HG02763 (cell line): Measurements from ENCODE around the gene SYNE1.
A peak's percentile ranks its signal among the peaks of the same experiment; 100 is the strongest.

Source experiments
- ATAC-seq: cut with Tn5 transposase; IDR thresholded peaks from one replicate; pipeline ENCODE4 v1.9.1; 2021; ENCODE audit warnings: mild to moderate bottlenecking, moderate library complexity; ENCODE audit not compliant: unreplicated experiment

The SYNE1 gene

DNA sequence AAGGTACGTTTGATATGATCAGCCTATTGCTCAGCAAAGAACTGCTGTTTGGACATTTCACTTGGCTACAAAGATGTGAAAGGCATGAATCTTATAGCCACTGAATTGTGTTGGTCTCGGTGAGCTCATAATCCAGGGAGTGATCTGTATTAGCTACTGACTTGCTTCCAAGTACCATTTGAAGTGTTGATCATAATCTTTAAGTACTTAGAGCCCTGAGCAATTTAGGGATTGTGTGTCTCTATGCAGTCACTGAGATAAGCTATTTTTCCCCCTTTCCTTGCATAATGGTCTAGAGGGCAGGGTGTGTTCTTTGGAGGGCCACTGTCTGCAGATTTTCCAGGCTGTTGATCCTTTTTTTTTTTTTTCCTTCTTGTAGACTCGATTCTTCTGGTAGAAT, 436.0 kb downstream of the SYNE1 start:
- ATAC-seq: no peak

DNA sequence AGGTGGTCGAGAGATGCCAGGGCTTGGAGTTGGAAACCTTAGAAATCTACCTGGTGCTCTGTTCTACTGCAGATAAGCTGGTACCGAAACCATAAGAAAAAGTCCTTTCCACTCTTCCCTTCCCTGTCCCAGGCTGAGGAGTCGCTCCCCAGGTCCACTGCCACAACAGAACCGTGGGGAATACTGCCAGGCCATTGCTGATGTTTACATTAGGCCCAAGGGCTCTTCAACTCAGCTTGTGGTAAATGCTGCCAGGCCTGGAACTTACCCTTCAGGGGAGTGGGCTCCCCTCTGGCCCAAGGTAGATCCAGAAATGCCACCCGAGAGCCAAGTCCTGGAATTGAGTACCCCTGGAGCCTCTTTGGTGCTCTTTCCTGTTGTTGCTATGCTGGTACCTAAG, 441.3 kb downstream of the SYNE1 start:
- no peak for ATAC-seq

DNA sequence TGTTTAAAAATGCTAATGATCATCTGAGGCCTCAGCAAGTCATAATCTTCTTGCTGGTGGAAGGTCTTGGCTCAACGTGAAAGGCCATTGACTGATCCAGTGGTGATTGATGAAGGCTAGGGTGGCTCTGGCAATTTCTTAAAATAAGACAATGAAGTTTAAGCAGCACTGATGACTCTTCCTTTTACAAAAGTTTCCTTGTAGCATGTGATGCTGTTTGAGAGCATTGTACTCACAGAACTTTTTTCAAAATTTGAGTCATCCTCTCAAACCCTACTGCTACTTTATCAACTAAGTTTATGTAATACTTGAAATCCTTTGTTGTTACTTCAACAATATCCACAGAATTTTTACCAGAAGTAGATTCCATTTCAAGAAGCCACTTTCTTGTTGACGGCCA, 447.4 kb downstream of the SYNE1 start:
- ATAC-seq: no peak

DNA sequence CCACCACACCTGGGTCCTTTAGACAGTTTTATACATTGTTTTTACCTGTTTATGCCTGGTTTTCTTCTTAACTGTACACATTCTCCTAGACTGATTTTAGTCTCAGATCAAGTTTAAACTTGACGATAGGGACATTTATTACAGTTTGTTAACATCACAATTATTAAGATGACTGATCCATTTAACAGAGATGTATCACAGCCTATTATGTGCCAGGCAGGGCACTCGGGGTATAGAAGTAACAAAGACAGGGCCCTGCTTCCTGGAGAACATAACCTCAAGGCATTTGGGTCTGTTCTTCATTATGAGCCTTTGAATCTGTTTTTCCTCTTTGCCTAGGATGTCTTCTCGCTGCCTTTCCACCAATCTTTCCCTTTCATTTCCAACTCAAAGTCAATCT, 449.2 kb downstream of the SYNE1 start:
- ATAC-seq: no peak

DNA sequence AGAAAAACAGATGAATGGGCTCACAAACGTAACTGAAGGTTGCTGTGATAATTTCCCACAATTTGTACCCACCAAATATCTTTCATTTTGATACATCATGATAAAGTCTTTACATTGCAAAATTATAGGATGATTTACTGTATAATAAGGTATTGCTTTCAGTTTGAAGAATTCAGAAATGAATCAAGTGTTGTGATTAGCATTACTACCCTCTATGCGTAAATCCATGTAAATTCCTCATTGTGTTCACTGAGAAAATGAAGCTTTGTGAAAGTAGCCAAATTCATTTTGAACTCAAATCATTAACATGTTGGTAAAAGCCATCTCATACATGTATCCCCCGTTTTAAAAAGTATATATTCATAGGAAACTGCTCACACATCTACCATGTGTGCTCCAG, 450.3 kb downstream of the SYNE1 start:
- no peak for ATAC-seq

DNA sequence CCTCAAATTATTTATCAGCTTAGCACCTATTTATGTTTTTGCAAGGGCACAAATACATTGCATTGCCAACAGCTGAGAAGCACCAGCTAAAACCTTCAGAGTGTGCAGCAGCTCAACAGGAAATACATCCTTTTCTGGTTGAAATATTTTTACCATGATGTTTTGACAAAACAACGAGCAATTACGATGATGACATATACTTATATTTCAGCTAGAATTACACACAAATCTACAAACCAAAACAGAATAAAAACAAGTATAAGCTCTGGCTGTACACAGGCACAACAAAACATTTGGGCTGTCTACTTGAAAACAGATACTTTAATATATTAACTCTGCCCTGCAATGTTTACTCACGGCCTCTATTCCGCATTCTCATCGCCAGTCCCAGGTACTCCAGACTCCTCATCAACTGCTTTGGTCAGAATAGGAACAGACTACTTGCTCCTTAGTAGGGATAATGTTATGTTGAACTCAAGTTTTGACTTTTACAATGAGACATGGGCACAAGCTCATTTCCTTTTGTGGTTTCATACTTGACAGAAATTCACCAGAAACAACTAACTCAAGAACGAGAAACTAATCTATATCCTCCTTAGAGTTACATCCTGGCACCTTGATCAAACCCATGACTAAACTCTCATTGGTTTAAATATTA, 452.1 kb downstream of the SYNE1 start:
- peak; percentile 65 for ATAC-seq

DNA sequence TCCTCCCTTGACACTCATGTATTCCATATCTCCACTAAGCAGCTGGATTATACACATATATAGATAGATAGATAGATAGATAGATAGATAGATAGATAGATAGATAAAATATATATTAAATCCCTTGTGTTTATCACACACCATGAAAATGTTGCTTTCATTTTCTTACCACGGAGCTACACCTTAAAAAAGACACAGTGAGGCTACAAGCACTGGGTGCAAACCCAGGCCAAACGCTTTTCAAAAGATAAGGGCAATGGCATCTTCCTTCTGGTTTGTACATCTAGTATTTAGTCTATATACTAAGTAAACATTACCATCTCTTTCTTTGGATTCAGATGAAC, 452.6 kb downstream of the SYNE1 start:
- ATAC-seq: peak; percentile 37

DNA sequence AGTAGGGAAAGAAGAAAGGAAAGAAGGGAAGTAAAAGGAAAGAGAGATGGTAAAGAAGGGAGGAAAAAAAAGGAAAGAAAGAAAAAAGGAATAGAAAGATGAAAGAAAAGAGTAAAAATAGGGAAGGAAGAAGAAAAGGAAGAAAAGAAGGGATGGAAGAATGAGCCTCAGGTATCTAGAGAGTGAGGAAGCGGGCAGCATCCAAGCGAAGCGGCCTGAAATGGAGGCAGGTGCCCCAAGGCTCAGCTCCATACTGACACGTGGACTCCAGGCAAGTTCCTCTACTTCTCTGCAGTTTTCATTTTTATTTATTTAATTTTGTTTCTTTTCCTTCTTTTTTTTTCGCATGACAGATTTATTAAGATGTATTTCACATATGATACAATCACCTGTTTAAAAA, 456.6 kb downstream of the SYNE1 start:
- ATAC-seq: no peak

DNA sequence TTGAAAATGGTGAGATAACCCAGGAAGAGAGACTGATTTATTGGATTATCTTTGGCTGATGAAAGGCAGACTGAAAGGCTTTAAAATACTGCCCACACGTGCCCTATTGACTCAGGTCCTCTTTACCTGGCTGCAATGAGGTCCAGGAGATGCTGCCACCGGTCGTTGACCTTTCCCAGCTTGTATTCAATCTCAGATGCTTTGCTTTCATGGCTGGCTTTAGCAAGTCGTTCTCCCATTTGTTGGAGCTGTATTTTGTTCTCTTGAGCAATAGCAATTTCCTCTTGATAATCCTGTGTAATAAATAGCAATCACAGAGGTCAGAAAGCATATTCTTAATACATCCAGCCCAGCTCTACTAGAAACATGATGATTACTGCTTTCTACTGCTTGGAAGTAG, 460.9 kb downstream of the SYNE1 start:
- ATAC-seq: no peak

DNA sequence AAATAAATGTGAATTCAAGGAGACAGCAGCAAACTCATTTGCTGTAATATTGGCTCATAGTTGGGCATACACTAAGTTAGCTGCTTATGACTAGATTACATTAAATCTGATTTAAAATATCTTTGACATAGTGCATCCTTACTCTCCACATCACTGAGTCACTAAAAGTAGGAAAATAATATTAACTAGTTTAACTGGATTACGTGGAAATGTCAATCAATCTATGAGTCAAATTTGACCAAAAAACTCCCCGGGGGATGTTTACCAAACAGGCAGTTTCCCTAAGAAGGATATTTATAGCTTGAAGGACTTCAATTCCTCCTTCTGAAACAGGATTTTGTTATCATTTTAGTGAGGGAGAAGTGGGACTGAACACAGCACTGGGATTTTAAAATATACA, 463.2 kb downstream of the SYNE1 start:
- ATAC-seq: no peak

DNA sequence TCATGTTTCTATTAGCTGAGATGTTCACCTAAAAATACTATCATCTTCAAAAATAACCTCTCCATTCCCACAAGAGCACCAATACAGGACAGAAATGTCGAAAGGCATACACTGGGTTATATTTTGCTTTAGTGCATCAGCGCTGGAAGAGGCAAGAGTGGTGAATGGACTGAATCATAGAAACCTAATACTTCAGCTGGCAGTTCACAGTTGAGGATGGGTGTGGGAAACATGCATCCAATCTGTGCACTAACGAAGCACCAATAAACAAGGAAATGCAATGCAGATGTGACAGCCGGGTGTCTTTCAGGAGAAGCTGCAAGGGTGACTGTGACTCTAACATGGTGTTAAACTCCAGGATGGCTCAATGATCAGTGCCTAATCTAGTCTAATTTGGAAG, 463.8 kb downstream of the SYNE1 start:
- ATAC-seq: no peak

DNA sequence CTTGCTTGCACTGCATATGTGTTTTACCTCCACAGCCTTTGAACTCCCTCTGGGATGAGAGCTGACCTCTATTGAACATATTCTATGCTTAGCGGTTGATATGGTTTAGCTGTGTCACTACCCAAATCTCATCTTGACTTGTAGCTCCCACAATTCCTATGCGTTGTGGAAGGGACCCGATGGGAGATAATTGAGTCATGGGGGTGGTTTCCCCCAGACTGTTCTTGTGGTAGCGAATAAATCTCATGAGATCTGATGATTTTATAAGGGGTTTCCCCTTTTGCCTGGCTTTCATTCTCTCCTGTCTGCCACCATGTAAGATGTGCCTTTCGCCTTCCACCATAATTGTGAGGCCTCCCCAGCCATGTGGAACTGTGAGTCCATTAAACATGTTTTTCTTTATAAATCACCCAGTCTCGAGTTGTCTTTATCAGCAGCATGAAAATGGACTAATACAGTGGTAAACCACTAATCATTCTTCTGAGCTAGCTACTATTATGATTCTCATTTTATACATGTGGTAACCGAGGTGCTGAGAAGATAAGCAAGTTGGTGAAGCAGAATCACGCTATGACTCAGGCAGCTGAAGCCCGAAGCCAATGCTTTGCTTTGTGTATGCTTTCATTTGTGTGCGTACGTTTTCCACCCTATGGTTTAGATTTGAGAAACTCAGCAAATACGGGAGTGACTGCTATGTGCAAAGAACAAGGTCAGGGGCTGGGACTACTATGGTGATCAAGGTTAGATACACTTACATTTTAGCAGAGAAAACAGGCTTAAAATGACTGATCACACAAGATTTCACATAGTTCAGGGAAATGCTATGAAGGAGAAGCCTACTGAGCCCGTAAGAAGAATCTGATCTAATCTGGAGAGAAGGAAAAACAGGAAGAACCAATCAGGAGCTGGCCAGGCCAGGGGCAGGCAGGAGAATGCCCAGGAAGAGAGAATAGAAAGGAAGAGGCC, 466.2 kb downstream of the SYNE1 start:
- ATAC-seq: peak; percentile 93

DNA sequence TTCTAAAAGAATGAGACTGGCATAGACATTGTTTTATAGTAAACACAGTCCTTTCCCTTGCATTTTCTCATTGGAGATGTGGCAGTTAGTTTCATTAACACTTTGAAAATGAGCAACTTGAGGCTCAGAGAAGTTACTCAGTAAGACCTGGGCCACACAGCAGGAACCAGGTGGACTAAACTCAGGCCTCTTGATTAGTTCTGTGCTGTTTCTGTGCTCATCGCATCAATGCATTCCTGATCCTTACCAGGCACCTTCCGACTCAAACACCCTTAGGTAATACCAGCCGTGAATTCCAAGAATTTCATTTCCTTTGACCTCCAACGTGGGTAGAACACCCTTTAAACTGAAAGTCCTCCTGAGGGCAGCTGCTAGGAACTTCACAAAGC, 466.9 kb downstream of the SYNE1 start:
- no peak for ATAC-seq

DNA sequence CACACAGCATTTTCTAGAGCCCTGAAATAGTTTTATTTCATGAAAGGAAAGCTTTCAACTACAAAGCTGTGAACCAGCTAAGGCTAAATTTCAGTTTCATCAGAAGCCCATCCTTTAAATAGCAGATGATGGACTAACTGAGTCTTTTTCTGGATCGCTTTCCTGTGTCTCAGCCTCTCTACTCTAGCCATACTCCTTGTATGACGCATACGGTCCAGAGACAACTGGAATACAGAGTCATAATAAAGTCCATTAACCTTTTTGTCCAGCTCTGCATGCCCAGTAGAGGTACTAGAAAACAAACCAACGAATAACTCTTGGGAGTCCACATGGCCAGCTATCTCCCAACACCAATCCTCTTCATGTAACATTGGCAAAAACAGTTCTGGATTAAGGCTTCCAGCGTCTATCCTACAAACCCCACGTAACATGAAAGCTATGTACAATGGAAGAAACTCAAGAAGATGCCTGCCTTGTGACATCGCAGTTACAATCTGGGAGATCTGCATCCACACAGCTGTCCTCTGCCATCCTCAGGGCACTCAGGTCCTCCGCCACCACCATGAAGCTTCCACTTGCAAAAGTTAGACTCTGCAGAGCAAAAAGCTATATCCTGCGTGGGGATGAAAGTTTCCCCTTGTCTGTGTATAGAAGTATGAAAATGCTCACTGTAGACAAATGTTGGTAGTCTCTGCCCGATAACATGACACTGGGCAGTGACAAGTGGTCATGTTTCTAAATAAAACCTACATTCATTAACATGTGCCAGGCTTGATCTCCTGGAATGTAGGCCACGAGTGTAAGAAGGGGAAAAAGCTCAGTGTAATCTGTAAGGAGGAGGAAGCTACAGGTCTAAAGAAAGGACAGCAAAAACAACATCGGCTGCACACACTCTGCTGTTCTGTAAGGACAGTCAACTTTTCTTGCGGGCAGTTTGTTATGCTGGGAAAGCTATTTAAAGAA, 469.2 kb downstream of the SYNE1 start:
- ATAC-seq: no peak

DNA sequence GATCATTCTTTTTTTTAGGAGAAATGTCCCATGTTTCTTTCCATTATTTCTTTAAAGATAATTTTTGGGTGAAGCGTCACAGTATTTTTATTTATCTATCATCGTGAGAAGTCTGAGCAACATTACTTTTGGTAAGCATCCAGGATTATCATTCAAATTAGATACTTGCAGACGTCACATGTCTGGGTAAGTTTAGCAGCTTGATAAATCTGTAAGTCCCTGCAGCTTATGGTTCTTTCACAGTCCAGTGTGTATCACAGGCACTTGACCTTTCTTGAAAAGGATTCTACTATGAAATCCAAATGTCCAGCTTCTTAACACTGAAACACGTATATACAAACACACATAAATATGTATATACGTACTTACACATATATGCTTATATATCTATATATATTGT, 470.3 kb downstream of the SYNE1 start:
- ATAC-seq: no peak

DNA sequence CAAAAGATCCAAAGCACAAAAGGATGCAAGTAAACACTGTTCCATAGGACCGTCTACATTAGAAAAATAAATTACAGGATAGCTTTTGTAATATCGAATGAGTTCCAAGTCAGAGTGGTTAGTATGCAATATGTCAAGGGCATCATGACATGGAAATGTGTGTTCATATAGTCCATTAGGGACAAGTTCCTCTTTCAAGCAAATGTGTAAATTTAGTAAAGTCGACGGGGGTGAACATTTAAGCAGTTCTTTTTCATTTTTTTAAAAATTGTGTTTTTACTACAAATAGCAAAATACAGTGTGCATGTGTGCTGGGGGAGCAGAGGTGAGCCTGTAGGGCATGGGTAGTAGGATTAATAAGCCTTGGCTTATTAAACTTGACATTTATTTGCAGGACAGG, 470.7 kb downstream of the SYNE1 start:
- ATAC-seq: no peak

DNA sequence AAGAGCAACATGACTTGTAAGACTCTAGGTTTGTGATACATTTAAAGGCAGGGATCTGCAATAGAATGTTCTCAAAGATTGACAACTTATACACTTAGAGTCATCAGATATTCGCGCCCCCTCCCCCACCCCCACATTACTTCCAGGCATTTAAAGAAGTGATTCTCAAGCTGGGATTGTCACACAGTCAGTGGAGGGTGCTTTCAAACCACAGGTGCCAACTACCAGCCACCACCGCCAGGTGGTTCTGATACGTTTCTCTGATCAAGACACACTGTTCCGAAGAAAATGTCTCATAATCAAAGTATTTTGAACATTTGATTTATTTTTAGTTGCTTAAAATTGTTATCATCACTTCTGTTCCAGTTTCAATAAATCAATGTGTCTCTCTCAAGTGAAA, 472.2 kb downstream of the SYNE1 start:
- no peak for ATAC-seq

DNA sequence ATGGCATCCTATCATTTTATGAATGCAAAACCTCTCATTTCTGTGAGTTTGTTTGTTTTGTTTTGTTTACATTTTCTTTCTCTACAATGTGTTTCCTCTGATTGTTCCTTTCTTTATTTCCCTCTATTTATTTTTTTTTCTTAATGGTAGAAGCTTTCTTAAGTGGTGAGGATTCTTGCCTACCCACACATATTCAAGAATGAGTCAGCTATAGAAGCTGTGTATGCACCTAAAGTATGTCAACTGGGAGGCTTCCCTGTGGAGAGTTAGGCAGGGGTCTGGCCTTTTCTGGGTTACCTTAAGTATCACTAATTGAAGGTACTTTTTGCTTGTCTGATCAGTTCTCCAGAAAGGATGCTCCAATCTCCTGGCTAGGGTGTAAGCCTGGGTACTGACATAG, 475.7 kb downstream of the SYNE1 start:
- no peak for ATAC-seq

DNA sequence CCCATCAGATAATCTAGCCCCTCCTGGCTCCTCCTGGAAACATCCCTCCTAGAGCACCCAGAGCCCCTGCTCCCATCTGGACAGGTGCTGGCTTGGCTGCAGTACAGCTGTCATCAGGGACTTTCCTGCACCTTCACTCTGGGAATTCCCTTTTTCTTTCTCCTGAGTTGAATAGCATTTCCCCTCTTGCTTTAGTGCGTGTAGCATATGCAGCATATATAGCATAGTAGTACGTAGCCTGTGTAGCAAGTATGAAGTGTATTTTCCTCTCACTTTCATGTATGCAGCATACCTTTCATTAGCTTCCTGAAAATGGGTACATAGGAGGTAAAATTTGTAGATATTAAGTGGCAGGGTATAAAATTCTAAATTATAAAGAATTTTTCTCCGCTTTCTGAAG, 476.8 kb downstream of the SYNE1 start:
- ATAC-seq: peak; percentile 95

DNA sequence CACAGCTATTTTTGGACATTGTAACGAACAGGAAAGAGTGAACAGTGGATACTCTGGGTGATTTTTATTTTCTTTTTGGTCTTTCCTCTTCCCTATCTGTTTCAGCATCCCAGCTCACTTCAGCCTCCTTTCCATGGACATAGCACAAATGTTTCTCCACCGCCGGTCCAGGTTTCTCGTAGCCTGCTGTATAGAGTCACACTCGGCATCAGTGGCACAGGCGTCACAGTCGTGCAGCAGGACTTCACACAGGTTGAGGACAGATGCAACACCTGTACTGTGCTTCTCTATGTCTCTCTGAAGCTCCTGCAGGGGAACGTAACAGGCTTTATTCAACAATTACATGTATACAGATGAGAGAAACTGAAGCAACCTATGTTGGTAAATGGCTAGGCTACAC, 481.4 kb downstream of the SYNE1 start:
- no peak for ATAC-seq

DNA sequence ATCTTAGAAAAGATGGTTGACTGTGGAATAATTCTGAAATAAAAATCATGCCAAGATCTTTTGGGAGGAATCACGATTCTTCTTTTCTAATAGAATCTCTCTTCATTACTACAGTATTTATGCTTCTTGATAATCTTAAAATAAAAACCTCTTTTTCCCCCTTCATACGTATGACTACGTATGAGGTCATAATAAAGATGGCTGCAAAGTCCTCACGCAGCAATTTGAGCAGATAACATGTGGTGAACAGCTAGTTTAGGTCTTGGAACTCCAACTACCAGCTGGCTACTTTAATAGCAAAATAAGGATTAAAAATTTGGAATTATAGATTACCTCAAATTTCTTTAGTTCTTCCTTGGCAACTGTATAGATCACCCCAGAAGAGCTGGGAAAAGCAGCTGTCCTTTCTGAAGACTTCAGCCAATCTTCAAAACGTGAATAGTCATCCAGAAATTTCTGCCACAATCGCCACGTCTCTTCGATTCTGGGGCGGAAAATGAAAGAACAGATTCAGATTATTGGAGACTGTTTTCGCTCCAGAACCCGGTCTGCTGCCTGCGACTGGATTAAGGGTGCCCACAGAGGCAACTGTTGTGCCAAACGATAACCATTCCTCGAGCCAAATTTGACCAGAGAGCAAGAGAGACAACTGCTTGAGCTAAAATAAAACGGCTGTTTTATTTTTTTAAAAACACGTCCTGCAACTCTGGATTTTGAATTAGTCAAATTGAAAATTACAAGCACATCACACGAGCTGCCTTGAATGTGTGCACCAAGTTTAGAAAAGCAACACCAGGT, 482.4 kb downstream of the SYNE1 start:
- no peak for ATAC-seq
